Measurements from ENCODE around the gene GIT1.

Gene GIT1

DNA sequence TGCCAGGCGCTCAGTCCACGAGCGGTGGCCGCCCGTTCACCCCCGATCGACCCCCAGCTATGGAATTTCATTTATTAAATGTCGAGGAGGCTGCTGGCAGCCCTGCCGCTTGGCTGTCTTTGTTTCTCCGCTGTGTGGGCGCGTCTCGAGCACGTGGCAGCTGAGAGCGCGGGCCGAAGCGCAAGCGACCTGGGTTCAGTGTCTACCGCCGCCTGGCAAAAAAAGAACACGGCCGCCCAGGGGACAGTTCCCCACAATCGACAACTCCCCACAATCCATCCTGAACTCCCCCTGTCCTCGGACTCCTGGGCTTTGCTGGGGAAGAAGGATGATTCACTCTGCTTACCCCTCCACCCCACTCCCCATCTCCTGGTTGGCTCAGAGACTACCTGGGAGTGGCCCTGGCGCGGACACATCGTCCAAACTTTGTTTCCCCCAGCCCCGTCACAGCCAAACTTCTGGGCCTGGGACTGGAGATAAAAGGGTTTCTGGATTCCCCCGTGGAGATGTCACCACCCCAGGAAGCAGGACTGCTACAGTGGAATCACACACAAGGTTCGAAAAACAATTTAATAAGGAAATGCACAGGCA lies 1.8 kb upstream of the GIT1 start:
- no peak for TF ChIP-seq CTCF (conservative IDR thresholded peaks at IDR 0.05; ENCODE audit: low read depth)
- H3K27ac ChIP-seq: peak overlapping the region; percentile 99
- peak; percentile 78 for DNase-seq (ENCODE audit: low spot score)
- CTCF ChIA-PET: interaction anchor here (0.6 to 5.4 kb wide), 13 partner anchors 11 to 501 kb away, joined by 3 to 71 read pairs (median 4); partner anchors contain the start of gene ABHD15
- POLR2A ChIA-PET (ENCODE audit: low non-redundant PET): interaction anchor here (1.1 kb wide), 1 partner anchor 11 kb away, joined by 3 read pairs; no protein-coding TSS in a partner anchor

DNA sequence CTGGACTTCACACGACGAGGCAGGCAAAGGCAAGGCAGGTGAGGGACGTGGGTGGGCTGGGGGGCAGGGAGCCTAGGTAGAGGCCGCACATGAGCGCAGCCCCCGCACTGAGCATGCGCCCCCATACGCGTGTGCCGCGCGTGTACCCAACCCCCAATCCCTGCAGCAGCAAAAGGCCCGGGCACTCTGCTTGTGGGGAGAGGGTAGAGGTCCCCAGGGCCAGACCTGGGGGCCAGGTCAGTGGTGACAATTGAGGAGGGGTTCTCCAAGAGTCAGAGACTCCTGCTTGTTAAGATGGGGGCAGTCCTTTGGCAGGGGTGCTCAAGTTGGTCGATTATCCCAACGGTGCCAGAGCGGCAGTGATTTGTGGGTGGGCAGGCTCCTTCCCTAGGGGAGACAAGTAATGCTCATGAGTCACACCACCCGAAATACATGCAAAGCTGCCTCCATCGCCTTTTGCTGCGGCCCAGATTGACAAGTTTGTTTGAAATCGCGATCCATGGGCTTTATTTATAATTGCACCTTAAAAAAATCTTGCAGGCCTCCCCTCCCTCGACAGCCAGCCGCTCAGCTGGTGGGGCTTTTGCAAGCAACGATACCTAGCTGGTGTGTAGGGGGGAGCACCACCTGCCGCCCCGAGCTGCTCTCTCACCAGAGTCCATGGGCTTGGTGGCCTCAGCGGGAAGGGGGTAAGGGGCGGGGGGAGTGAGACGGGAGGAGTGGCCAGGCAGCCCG lies 1.1 kb upstream of the GIT1 start:
- TF ChIP-seq CTCF (conservative IDR thresholded peaks at IDR 0.05; ENCODE audit: low read depth): no peak
- peak; percentile 56 for DNase-seq (ENCODE audit: low spot score)
- POLR2A ChIA-PET (ENCODE audit: low non-redundant PET): interaction anchor here (1.1 kb wide), 1 partner anchor 10 kb away, joined by 3 read pairs; no protein-coding TSS in a partner anchor
- CTCF ChIA-PET: interaction anchor here (0.7 to 5.4 kb wide), 6 partner anchors 10 to 210 kb away, joined by 3 to 71 read pairs (median 8); partner anchors contain the start of gene ABHD15
- peak overlapping the region; percentile 99 for H3K27ac ChIP-seq

DNA sequence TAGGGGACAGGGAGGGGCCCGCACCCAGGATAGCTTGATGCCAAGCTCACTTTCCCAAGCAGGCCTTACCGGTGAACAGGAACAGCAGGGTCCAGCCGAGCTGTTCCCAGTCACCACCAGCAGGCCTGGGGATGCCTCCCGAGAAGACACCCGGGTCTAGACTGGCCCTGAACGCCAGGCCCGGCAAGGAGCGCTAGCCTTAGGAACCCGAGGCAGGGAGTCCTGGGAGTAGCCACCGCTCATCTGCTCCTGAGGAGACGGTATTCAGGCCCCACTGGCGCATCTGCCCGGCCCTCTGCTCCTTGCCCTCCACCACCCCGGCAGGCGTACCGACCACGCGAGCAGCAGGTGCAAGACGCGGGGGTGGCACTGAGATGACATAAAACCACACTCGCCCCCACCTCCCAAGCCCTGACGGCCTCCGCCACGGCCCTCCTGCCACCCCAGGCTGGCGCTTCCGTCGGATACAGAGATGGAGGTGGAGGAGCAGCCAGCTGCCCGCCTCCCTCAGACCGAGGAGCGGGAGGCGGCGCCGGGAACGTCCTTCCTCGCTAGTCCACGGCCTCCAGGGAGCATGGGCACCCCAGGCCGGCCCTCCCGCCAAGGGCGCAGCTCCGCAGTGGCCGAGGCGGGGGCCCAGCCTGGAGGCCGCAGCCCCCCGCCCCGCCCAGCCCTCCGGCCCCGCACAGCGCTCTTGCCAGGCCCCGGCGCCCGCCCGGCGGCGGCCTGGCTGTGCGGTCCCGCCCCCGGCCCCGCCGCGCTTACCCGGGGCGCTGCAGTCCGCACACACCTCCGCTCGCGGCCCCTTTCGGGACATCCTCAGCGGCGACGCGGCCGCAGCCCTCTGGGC lies 661 bp downstream of the GIT1 start:
- H3K27ac ChIP-seq: peak overlapping the region; percentile 99
- no peak for TF ChIP-seq CTCF (conservative IDR thresholded peaks at IDR 0.05; ENCODE audit: low read depth)
- ChIA-PET POLR2A (ENCODE audit: low non-redundant PET) (interaction anchor here (0.7 kb wide), 1 partner anchor 439 kb away, joined by 3 read pairs; no protein-coding TSS in a partner anchor), CTCF (interaction anchor here (0.7 to 1.0 kb wide), 4 partner anchors 21 to 623 kb away, joined by 3 read pairs; no protein-coding TSS in a partner anchor)
- no peak for DNase-seq (ENCODE audit: low spot score)

DNA sequence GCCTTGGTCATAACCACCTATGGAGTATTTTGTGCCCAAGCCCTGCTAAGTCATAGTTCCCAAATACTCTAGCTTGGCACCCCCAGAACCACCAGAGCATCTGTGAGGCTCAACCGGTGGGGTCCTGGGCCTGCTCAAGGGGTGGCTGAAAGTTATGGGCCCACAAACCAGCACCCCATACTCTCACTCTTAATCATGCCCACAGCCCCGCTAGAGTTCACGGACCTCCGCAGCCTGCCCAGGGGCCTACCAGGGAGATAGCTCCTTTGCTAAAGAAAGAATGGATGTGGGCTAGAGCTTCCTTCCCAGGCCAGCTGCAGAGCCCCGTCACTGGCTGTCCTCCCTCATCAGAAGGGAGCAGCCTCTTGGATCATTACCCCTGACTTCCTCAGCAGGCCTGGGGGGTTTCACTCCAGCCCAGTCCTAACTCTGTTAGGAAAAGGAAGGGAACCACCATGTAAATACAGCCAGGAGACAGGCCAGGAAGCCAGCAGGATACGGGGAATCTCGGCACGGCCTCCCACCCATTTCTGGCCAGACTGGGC lies 1.4 kb downstream of the GIT1 start:
- DNase-seq (ENCODE audit: low spot score): no peak
- POLR2A ChIA-PET (ENCODE audit: low non-redundant PET): no interaction called here
- no peak for TF ChIP-seq CTCF (conservative IDR thresholded peaks at IDR 0.05; ENCODE audit: low read depth)
- H3K27ac ChIP-seq: peak overlapping the region; percentile 99
- CTCF ChIA-PET: interaction anchor here (0.7 to 1.0 kb wide), 3 partner anchors 20 to 622 kb away, joined by 3 read pairs; no protein-coding TSS in a partner anchor

- peak overlapping the region; percentile 99 for H3K27ac ChIP-seq
- DNase-seq (ENCODE audit: low spot score): no peak
- no peak for TF ChIP-seq CTCF (conservative IDR thresholded peaks at IDR 0.05; ENCODE audit: low read depth)
- ChIA-PET CTCF (no interaction called here), POLR2A (ENCODE audit: low non-redundant PET) (no interaction called here)
Observed at GRCh38 chr17:29587591-29587990, 1.9 kb downstream of the GIT1 start.
